NCI-H146 treated with DMSO at 0.1 percent for 48 hours (cell line): ENCODE data around the gene C4A.
"Not testable (repeated sequence)": the region's sequence is repeated elsewhere in the genome, so short reads cannot be mapped to it uniquely, and the experiment has no call there.

Experiments
- DNase-seq: peaks from one replicate; lab custom pipeline; 2025; ENCODE audit not compliant: unreplicated experiment; lab: John Stamatoyannopoulos, UW

C4A gene

DNA sequence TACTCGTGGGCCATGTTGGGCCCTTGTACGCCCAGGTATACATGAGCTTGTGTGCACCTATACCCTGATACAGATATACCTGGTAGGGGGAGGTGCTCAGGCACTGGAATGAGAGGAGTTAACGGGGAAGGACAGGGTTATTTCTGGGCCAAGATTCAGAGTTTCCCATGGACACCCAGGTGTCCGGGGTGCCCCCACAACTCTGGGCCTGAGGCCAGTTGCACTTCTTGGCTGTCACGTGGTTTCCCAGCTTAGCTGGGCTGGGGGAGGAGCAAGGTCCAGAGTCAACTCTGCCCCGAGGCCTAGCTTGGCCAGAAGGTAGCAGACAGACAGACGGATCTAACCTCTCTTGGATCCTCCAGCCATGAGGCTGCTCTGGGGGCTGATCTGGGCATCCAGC is at the start of gene C4A:
Gene C4A, plus strand, starts transcription at position 314 of the 400 bp plus-strand sequence. Its CDS starts 51 bp downstream, at position 365.
- DNase-seq, result not testable (repeated sequence)

DNA sequence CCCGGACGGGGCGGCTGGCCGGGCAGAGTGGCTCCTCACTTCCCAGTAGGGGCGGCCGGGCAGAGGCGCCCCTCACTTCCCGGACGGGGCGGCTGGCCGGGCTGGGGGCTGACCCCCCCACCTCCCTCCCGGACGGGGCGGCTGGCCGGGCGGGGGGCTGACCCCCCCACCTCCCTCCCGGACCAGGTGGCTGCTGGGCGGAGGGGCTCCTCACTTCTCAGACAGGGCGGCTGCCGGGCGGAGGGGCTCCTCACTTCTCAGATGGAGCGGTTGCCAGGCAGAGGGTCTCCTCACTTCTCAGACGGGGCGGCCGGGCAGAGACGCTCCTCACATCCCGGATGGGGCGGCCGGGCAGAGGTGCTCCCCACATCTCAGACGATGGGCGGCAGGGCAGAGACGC is 49.7 kb upstream of the C4A start:
- not testable (repeated sequence) for DNase-seq

DNA sequence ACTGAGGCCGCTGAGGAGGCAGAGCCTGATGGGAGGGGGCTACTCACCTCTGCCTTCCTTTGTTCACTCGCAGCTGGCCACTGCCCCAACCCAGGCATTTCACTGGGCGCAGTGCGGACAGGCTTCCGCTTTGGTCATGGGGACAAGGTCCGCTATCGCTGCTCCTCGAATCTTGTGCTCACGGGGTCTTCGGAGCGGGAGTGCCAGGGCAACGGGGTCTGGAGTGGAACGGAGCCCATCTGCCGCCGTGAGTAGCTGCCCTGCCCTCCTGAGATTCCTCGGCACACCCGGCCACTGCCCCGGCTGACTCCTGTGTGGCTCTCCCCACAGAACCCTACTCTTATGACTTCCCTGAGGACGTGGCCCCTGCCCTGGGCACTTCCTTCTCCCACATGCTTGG is 48.3 kb upstream of the C4A start:
- no peak for DNase-seq

DNA sequence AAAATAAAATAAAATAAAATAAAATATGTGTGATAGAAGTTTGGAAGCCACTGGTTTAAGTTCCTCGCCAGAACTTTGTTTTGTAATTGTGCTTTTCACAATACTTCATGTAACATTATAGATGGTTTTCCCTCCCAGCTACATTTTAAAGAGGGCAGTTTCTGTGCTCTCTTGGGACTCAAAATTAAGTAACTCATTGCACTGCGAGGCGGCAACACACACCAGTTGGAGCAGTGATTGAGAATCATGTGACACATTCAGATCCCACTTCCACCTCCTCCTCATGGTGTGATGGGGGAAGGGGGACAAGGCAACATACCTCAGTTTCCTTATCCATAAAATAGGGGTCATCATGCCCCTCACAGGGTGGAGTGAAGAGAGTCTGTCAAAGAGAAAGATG is 46.8 kb upstream of the C4A start:
- no peak for DNase-seq

DNA sequence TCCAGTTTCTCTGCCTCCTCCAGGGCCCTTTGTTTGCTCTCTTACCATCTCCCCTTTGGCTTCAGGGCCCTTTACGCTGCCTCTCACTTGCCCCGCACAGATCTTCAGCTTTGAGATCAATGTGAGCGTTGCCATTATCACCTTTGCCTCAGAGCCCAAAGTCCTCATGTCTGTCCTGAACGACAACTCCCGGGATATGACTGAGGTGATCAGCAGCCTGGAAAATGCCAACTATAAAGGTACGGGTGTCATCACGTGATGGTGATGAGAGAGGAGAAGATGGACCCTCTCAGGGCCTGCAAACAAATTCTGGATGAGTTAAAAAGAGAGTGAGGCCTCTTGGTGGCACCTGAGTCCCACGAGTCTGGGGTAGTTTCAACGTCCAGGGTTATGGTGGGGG is 46.0 kb upstream of the C4A start:
- no peak for DNase-seq

DNA sequence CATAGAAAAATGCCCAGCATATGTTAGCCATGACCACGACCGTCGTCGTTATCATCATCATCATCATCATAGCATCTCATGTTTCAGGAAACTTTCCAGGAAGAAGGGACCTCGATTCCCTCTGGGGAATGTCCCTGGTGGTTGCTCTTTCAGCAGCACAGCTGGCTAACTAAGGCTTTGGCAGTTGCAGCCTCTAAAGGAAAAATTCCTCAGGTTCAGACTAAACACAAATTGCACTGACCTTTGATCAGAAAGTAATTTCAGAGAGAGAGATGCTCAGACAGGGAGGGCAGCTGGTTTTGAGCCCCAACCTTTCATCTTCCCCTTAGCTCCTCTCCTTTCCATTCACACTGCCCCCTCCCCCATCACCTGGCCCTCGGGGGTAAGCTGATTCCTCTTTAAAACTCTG is 41.6 kb upstream of the C4A start:
- no peak for DNase-seq

DNA sequence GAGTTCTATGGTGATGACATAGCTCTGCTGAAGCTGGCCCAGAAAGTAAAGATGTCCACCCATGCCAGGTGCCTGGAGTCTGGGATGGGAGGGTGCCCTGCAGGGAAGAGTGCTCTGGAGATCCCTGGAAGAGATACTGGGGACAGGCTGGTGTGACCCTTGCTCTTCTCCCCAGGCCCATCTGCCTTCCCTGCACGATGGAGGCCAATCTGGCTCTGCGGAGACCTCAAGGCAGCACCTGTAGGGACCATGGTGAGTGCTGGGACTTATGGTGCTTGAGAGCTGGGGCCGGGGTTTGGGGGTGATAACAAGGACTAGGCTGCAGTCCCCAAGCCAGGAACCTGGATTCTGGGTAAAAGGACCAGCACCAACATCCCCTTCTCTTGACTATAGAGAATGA is 38.1 kb upstream of the C4A start:
- no peak for DNase-seq

DNA sequence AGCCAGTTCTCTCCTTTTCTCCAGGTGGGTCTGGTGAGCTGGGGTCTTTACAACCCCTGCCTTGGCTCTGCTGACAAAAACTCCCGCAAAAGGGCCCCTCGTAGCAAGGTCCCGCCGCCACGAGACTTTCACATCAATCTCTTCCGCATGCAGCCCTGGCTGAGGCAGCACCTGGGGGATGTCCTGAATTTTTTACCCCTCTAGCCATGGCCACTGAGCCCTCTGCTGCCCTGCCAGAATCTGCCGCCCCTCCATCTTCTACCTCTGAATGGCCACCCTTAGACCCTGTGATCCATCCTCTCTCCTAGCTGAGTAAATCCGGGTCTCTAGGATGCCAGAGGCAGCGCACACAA is 36.7 kb upstream of the C4A start:
- no peak for DNase-seq

DNA sequence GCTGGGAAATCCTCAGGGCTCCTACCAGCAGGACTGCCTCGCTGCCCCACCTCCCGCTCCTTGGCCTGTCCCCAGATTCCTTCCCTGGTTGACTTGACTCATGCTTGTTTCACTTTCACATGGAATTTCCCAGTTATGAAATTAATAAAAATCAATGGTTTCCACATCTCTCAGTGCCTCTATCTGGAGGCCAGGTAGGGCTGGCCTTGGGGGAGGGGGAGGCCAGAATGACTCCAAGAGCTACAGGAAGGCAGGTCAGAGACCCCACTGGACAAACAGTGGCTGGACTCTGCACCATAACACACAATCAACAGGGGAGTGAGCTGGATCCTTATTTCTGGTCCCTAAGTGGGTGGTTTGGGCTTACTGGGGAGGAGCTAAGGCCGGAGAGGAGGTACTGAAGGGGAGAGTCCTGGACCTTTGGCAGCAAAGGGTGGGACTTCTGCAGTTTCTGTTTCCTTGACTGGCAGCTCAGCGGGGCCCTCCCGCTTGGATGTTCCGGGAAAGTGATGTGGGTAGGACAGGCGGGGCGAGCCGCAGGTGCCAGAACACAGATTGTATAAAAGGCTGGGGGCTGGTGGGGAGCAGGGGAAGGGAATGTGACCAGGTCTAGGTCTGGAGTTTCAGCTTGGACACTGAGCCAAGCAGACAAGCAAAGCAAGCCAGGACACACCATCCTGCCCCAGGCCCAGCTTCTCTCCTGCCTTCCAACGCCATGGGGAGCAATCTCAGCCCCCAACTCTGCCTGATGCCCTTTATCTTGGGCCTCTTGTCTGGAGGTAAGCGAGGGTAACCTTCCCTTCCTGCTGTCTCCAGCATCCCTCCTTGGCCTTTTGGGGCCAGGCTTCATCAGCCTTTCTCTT is 36.1 kb upstream of the C4A start, which contains the start of gene CFB:
Gene CFB, plus strand, starts transcription at position 589 of the 863 bp plus-strand sequence. Its CDS starts 127 bp downstream, at position 716.
- no peak for DNase-seq

DNA sequence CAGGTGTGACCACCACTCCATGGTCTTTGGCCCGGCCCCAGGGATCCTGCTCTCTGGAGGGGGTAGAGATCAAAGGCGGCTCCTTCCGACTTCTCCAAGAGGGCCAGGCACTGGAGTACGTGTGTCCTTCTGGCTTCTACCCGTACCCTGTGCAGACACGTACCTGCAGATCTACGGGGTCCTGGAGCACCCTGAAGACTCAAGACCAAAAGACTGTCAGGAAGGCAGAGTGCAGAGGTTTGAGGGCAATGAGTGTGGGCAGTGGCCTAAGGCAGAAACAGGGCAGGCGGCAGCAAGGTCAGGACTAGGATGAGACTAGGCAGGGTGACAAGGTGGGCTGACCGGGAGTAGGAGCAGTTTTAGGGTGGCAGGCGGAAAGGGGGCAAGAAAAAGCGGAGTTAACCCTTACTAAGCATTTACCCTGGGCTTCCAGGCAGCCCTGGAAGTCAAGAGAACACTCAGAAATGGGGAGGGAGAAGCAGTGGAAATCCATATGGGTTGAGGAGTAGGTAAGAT is 35.4 kb upstream of the C4A start:
- no peak for DNase-seq

DNA sequence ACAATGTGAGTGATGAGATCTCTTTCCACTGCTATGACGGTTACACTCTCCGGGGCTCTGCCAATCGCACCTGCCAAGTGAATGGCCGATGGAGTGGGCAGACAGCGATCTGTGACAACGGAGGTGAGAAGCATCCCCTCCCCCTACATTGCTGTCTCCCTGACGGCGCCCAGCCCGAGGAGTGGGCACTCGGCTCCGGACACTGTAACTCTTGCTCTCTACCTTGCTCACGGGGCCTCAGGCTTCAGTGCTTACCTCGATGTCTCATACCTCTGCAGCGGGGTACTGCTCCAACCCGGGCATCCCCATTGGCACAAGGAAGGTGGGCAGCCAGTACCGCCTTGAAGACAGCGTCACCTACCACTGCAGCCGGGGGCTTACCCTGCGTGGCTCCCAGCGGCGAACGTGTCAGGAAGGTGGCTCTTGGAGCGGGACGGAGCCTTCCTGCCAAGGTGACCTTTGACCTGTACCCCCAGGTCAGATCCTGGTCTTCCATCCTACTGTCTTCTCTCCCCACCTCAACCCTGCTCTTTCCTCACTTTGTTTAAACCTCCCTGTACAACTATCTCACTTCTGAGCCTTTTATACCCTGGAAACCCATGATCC is 34.7 kb upstream of the C4A start:
- no peak for DNase-seq

DNA sequence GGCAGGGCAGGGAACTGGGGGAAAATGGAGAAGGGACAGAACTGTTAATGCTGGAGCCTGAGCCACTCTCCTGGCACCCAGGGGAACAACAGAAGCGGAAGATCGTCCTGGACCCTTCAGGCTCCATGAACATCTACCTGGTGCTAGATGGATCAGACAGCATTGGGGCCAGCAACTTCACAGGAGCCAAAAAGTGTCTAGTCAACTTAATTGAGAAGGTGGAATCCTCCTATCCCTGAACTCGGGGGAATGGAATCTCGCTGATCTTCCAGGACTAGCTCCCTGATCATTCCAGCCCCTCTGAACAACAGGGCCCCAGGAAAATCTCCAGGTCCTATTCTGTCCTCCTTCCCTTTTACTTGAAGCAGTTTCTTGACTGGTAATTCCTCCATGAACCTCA is 34.0 kb upstream of the C4A start:
- DNase-seq, result no peak

DNA sequence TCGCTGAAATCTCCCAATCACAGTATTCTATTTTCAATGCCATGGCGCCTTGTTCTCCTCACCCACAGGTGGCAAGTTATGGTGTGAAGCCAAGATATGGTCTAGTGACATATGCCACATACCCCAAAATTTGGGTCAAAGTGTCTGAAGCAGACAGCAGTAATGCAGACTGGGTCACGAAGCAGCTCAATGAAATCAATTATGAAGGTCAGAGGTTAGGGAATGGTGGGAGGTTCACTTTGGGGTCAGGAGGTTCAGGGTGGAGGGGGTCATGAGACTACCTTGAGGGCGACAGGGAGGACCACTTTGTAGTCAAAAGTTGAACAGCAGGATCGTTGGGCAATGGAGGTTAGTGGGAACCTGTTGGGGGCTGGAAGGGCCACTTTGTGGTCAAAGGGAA is 33.6 kb upstream of the C4A start:
- no peak for DNase-seq

DNA sequence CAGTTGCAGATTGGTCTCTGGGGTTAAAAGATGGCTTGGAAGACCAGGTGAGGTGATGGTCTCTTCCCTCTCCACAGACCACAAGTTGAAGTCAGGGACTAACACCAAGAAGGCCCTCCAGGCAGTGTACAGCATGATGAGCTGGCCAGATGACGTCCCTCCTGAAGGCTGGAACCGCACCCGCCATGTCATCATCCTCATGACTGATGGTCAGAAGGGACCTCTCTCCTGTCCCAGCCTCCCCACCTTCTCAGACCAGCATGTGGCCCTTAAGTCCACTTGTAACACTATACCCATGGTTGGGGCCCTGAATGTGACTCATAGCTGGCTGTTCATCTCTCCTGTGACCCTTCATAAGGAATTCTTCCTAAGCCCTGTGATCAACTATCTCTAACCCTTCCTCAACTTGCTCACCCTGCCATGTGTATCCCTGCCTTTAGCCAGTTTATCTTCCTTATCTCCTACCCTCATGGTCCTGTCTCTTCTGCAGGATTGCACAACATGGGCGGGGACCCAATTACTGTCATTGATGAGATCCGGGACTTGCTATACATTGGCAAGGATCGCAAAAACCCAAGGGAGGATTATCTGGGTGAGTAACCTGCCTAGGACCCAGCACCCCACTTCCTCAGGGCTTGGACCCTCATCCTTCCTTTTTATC is 33.0 kb upstream of the C4A start:
- DNase-seq, result no peak

DNA sequence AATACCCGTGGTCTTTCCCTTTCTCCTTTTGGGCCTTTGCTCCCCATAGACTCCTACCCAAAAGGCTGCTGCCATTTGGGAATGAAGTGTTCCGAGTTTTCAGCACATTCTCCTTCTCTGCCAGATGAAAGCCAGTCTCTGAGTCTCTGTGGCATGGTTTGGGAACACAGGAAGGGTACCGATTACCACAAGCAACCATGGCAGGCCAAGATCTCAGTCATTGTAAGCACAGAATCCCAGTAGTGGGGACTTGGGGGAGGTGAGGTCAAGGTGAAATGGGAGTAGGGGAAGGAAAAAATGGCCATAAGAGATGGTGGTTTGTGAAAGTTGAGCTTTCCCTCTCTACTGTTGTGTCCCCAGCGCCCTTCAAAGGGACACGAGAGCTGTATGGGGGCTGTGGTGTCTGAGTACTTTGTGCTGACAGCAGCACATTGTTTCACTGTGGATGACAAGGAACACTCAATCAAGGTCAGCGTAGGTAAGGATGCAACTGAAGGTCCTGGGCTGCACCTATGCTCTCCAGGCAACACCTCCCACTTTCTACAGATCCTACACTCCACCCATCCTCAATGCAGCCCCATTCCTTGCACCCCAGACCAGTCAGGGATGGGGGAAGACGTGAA is 31.8 kb upstream of the C4A start:
- no peak for DNase-seq

DNA sequence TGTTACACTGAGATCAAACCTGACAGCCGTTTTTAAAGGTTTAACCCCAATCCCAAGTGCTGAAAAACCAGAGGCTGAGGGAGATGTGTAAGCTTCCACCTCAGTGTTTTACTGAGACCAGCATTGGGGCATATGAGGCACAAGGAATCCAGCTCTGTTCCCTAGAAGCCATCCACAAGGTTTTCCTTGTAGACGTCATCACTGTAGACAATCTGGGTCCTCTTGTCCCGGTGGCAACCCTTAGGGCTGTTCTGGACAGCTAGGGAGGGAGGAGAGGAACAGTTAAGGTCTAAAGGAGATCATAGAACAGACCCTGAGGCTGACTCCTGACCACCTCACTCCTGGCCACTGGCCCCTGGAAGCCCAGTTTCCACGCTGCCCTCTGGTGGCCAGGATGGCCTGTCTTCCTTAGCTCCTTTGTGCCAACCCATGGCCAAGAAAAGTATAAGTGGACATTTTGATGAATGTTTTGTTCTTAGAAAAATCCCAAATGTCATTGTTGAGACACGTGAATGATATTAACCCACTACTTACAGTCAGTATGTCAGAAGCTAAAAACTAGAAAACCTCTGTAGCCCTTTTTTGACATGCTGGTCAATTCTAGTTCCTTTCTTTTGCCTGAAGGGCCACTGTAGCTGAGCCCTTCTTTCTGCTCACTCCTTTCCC is 29.6 kb upstream of the C4A start:
- DNase-seq, result no peak

DNA sequence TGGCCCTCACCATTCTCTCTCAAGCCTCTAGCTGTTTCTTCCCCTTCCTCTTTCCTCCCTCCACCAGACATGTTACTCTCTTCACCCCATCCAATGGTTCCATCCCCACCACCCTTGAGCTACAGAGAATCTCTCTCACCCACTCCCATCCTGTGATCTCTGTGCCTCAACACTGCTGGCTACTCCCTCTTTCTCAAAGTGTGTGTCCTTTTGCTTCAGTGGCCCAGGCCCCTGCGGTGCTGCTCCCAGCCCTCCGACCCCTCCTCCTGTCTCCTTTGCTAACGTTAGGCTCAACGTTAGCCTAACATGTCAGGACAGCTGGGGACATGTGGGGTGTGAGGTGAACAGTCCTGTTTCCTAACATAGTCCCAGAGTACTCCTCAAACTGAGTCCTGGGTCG is 29.0 kb upstream of the C4A start:
- DNase-seq, result no peak

DNA sequence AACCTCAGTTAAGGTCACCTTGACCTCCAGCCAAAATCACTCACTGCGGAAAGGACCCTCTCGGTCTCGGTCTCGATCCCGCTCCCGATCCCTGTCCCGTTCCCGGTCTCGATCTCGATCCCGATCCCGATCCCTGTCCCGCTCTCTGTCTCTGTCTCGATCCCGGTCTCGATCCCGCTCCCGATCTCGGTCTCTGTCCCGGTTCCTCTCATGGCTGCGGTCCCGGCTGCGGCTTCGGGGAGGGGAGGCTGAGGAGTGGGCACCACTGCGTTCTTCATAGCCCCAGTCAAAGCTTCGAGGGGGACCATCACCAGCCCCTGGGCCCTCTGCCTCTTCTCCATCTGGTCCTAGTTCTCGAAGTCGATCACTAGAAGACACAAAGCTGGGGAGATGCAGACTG is 27.3 kb upstream of the C4A start:
- DNase-seq, result no peak

DNA sequence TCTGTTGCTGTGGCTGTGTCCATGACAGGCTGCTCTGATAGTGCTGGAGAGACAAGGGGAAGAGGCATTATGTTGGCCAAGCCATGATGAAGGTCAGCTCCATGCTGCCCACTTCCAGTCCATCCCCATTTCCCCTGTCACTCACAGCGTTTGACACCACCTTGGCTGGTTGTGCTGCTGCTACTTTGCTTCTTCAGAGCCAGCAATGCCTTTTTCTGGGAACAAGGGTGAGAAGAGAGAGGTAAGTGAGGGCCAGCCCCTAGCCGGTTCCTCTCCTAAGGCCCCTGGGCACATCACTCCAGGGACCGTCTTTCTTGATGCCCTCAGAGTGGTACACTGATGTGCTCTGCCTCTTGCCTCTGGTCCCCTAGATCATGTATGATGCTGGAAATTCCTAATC is 25.1 kb upstream of the C4A start:
- DNase-seq, result no peak

DNA sequence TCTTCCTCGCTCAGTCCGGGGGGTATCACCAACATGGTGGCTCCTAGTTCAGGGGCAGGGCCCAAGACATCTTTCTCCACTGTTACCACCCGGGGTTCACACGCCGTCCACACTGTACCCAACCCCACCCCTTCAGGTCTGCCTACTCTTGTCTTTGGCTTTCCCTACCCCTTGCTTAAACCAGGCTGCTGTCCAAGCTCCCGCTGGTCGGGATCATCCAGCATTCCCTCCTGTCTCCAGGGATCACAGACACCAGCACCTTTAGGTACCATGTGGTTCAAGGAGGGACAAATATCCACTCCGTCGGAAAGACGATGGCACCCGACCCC is 23.5 kb upstream of the C4A start:
- no peak for DNase-seq
